Upper lobe of left lung (tissue), 4 donors: ENCODE results near the gene WDR35.

Source experiments
- EP300 ChIP-seq, 4 donors: sonication (generic); formaldehyde crosslinking; IDR thresholded peaks; one replicate each; pipeline ENCODE4 v1.5.1; 2017; ENCODE audit warnings: antibody characterized with exemption in 4 of 4, control low read depth in 2 of 4
- POLR2A ChIP-seq, 4 donors: fragments of 450-650 bp; IDR thresholded peaks; one replicate each; pipeline ENCODE4 v1.5.1; 2016 to 2017; ENCODE audit warnings: antibody characterized with exemption in 4 of 4, mild to moderate bottlenecking in 2 of 4
- POLR2AphosphoS5 ChIP-seq, 2 donors: sonication (generic); formaldehyde crosslinking; IDR thresholded peaks; one replicate each; pipeline ENCODE4 v1.5.1; 2017; ENCODE audit warnings: antibody characterized with exemption in 2 of 2
- TF ChIP-seq, protein P1 (sequence below), 6 experiments: fragments of 450-650 bp in 4 of 6; fragments of 200-600 bp in 2 of 6; sonication (generic) in 2 of 6; IDR thresholded peaks; one replicate each; pipeline ENCODE4 v1.5.1; 2016 to 2019; ENCODE audit warnings: antibody characterized with exemption in 6 of 6

DNA sequence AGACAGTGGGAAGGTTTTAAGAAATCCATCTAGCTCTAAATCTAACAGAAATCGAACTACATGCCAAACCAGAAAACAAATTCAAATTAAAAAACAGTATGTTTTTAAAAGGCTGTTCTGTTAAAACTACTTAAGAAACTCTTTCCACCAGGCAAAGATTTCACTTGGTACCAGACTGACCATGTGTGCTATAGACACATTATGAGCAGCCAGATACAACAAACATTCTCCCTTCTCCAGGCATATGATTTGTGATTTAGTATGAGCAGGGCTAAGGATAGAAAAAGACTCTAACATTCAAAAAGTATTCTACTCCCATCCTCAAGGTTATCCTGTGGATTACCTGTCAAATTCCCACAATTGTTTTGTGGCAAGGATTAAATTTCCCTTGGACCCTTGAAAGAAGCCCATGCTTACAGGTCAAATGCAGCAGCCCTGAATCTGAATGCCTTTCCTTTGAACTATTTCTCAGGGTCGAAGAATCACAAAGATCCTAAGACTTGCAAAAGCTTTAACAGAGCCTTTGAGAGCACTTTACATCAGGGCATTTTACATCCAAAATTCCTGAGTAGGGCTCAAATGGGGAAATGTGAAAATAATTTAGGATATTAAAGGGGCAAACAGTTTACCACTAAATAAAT is 45.6 kb downstream of the WDR35 start:
- TF ChIP-seq, protein P1, sequence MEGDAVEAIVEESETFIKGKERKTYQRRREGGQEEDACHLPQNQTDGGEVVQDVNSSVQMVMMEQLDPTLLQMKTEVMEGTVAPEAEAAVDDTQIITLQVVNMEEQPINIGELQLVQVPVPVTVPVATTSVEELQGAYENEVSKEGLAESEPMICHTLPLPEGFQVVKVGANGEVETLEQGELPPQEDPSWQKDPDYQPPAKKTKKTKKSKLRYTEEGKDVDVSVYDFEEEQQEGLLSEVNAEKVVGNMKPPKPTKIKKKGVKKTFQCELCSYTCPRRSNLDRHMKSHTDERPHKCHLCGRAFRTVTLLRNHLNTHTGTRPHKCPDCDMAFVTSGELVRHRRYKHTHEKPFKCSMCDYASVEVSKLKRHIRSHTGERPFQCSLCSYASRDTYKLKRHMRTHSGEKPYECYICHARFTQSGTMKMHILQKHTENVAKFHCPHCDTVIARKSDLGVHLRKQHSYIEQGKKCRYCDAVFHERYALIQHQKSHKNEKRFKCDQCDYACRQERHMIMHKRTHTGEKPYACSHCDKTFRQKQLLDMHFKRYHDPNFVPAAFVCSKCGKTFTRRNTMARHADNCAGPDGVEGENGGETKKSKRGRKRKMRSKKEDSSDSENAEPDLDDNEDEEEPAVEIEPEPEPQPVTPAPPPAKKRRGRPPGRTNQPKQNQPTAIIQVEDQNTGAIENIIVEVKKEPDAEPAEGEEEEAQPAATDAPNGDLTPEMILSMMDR (IDR thresholded peaks at IDR 0.05), result no peak
- no peak for TF ChIP-seq EP300 (IDR thresholded peaks at IDR 0.05)
- TF ChIP-seq POLR2A (IDR thresholded peaks at IDR 0.05), result no peak
- TF ChIP-seq POLR2AphosphoS5 (IDR thresholded peaks at IDR 0.05), result no peak
